HL-60 (cell line): ENCODE data around the gene ARHGEF12.

Experiments used
- DNase-seq, 2 experiments: peaks; one replicate each; pipeline ENCODE4 v3.0.0-alpha.2; 2010 to 2020; ENCODE audit warnings: low read depth in 1 of 2, low spot score in 1 of 2
- H3K27ac ChIP-seq: fragments of 250-450 bp; sonication (Bioruptor Pico); replicated peaks from 2 replicates; pipeline ENCODE4 v1.5.1; 2020; ENCODE audit warnings: mild to moderate bottlenecking, moderate library complexity
- H3K27me3 ChIP-seq: fragments of 250-450 bp; sonication (Bioruptor Pico); 2 replicates; pipeline ENCODE4 v1.5.1; 2021; ENCODE audit warnings: mild to moderate bottlenecking, moderate library complexity; ENCODE audit not compliant: insufficient read depth, poor library complexity, severe bottlenecking
- H3K4me3 ChIP-seq: replicated peaks from 2 replicates; pipeline ENCODE4 v1.5.1; 2011; ENCODE audit warnings: mild to moderate bottlenecking, control low read depth, low read length; ENCODE audit not compliant: insufficient read depth
- GABPA ChIP-seq: IDR thresholded peaks from 2 replicates; pipeline ENCODE4 v1.6.1; 2012; ENCODE audit warnings: low read depth
- POLR2AphosphoS5 ChIP-seq: IDR thresholded peaks from 2 replicates; pipeline ENCODE4 v1.6.1; 2012; ENCODE audit warnings: low read depth
- SPI1 ChIP-seq: IDR thresholded peaks from 2 replicates; pipeline ENCODE4 v1.6.1; 2012; ENCODE audit warnings: low read depth, mild to moderate bottlenecking, borderline replicate concordance
- TF ChIP-seq, protein P1 (sequence below): IDR thresholded peaks from 2 replicates; pipeline ENCODE4 v1.6.1; 2012; ENCODE audit warnings: low read depth; ENCODE audit not compliant: insufficient replicate concordance
- TF ChIP-seq, protein P2 (sequence below): IDR thresholded peaks from one replicate; pipeline ENCODE4 v1.5.1; 2011; ENCODE audit warnings: low read length, control low read depth, inconsistent platforms; ENCODE audit not compliant: insufficient read depth

The ARHGEF12 gene

DNA sequence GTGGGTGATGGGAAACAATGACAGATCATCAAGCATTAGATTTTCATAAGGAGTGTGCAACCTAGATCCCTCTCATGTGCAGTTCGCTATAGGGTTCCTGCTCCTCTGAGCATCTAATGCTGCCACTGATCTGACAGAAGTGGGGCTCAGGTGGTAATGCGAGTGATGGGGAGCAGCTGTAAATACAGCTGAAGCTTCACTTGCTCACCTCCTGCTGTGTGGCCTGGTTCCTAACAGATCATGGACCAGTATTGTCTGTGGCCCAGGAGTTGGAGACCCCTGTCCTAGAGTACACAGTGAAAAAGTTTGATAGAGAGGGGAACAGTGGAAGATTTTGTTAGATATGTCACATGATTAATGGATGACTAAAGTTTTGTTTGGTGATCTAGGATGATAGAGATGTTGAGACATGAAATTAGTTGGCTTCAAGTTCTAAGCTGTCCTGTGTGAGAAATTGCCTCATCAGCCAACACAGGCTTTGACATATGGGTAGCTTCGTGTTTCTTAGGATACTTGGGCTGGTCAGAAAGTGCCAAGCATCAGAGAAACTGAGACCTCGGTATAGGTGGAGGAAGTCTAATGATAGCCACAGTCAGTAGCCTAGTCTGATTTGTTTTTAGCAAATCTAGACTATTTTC, 47.4 kb downstream of the ARHGEF12 start:
- Histone ChIP-seq H3K27me3 (peaks cover 12% of the 10 kb centered on the region), H3K27ac (no peak overlapping the region), H3K4me3 (no peak overlapping the region)
- TF ChIP-seq SPI1: no peak
- TF ChIP-seq, protein P1, sequence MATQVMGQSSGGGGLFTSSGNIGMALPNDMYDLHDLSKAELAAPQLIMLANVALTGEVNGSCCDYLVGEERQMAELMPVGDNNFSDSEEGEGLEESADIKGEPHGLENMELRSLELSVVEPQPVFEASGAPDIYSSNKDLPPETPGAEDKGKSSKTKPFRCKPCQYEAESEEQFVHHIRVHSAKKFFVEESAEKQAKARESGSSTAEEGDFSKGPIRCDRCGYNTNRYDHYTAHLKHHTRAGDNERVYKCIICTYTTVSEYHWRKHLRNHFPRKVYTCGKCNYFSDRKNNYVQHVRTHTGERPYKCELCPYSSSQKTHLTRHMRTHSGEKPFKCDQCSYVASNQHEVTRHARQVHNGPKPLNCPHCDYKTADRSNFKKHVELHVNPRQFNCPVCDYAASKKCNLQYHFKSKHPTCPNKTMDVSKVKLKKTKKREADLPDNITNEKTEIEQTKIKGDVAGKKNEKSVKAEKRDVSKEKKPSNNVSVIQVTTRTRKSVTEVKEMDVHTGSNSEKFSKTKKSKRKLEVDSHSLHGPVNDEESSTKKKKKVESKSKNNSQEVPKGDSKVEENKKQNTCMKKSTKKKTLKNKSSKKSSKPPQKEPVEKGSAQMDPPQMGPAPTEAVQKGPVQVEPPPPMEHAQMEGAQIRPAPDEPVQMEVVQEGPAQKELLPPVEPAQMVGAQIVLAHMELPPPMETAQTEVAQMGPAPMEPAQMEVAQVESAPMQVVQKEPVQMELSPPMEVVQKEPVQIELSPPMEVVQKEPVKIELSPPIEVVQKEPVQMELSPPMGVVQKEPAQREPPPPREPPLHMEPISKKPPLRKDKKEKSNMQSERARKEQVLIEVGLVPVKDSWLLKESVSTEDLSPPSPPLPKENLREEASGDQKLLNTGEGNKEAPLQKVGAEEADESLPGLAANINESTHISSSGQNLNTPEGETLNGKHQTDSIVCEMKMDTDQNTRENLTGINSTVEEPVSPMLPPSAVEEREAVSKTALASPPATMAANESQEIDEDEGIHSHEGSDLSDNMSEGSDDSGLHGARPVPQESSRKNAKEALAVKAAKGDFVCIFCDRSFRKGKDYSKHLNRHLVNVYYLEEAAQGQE: no peak
- no peak for TF ChIP-seq POLR2AphosphoS5
- TF ChIP-seq, protein P2, sequence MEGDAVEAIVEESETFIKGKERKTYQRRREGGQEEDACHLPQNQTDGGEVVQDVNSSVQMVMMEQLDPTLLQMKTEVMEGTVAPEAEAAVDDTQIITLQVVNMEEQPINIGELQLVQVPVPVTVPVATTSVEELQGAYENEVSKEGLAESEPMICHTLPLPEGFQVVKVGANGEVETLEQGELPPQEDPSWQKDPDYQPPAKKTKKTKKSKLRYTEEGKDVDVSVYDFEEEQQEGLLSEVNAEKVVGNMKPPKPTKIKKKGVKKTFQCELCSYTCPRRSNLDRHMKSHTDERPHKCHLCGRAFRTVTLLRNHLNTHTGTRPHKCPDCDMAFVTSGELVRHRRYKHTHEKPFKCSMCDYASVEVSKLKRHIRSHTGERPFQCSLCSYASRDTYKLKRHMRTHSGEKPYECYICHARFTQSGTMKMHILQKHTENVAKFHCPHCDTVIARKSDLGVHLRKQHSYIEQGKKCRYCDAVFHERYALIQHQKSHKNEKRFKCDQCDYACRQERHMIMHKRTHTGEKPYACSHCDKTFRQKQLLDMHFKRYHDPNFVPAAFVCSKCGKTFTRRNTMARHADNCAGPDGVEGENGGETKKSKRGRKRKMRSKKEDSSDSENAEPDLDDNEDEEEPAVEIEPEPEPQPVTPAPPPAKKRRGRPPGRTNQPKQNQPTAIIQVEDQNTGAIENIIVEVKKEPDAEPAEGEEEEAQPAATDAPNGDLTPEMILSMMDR: no peak
- no peak for TF ChIP-seq GABPA
- DNase-seq: no peak

DNA sequence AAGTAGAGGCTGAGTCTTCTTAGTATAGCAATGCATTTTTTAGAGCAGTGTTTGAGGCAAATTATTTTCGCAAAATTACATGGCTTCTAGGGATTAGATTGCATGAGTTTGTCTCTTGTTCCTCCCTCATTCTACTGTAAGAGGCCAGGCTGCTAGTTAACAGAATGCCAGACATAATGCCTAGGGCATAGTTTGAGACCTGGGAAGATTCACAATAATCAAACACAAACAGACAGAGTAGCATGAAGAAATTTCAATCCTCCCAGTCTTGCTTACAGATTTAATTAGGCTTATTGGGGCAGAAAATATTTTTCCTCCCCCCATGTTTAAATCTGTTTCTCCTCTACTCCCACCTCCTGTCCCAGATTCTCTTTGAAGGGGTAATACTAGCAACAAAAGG, 48.3 kb downstream of the ARHGEF12 start:
- TF ChIP-seq, protein P1: no peak
- TF ChIP-seq POLR2AphosphoS5 (no peak), SPI1 (no peak), GABPA (no peak)
- TF ChIP-seq, protein P2: no peak
- no peak for DNase-seq

DNA sequence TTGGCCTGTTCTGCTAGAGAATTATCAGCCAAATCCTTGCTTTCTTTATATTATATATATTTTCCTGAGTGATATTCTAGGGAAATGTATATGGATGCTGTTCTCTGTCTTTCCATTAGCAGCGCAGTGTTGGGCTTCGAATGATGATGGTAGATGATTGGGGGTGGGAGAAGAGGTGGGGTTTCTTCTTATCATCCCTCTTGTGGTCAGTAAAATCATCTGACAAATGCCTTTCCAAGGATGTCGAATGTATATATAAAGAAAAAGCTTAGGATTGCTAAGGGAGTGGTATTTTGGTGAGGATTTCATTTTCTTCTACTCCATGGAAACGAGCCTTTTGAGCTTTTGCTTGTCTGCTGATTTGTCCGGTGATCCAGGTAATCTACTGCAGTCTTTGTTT, 48.9 kb downstream of the ARHGEF12 start:
- H3K27ac ChIP-seq: no peak overlapping the region
- TF ChIP-seq, protein P1: no peak
- TF ChIP-seq, protein P2: no peak
- TF ChIP-seq GABPA (no peak), SPI1 (no peak)
- no peak for DNase-seq

More for the DNA sequence above, 48.3 kb downstream of the ARHGEF12 start:
- Histone ChIP-seq H3K27me3 (peaks cover 12% of the 10 kb centered on the region), H3K27ac (no peak overlapping the region), H3K4me3 (no peak overlapping the region)

More for the DNA sequence above, 48.9 kb downstream of the ARHGEF12 start:
- Histone ChIP-seq H3K27me3 (peaks cover 12% of the 10 kb centered on the region), H3K4me3 (no peak overlapping the region)
